GM13977 (cell line): ENCODE results near the gene SCRG1.

Experiments
- DNase-seq: peaks from one replicate; pipeline ENCODE4 v3.0.0; 2012; ENCODE audit warnings: low spot score
- CTCF ChIP-seq: IDR thresholded peaks from 2 replicates; pipeline ENCODE4 v1.5.1; 2012; ENCODE audit warnings: mild to moderate bottlenecking, control low read depth; ENCODE audit not compliant: insufficient read depth; ENCODE audit errors: extremely low read depth, missing control alignments
- in situ Hi-C: fragments of 300-500 bp; cut with MboI; formaldehyde crosslinking; loops from one replicate; pipeline ENCODE4 v1.12.0; 2022; ENCODE audit warnings: low sequenced_read_pairs, low pct_unique_long_range_greater_than_20kb, mixed read lengths, inconsistent platforms; ENCODE audit not compliant: unreplicated experiment

SCRG1 gene

GRCh38 chr4:173360587-173361221 is 38.2 kb downstream of the SCRG1 start:
- DNase-seq = no peak
- in situ Hi-C loops = no loop called here

DNA sequence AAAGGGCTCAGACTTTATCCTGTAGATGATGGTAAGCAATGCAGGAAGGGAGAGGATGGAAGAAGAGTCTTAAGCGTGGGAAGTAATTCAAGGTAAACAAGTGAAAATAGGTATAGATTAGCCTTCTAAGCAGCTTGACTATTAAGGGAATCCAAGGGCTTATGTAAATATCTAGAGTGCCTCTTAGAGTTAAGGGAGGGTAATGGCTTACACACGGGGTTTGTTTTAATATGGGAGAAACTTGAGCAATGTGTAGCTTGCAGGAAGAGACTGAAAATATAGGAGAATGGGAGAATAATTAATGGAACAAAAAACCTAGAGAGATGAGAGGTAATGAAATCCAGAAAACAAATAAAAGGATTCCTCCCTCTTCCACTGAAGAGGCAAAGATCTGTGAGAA is 41.0 kb downstream of the SCRG1 start:
- in situ Hi-C loops = no loop called here
- no peak for TF ChIP-seq CTCF

More at GRCh38 chr4:173360587-173361221, 38.2 kb downstream of the SCRG1 start:
- no peak for TF ChIP-seq CTCF

DNA sequence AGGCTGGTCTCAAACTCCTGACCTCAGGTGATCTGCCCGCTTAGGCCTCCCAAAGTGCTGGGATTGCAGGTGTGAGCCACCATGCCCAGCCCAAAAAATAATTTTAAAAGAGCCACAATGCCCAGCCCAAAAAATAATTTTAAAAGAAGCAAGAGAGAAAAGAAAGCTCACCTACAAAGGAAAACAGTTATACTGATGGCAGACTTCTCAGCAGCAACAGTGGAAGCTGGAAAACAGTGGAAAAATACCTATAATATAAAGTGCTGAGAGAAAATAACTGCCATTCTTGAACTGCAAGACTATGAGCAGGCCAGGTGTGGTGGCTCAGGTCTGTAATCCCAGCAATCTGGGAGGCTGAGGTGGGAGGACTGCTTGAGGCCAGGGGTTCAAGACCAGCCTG is 51.4 kb downstream of the SCRG1 start:
- no peak for DNase-seq
- in situ Hi-C loops = no loop called here

More for the DNA sequence above, 41.0 kb downstream of the SCRG1 start:
- DNase-seq = no peak

DNA sequence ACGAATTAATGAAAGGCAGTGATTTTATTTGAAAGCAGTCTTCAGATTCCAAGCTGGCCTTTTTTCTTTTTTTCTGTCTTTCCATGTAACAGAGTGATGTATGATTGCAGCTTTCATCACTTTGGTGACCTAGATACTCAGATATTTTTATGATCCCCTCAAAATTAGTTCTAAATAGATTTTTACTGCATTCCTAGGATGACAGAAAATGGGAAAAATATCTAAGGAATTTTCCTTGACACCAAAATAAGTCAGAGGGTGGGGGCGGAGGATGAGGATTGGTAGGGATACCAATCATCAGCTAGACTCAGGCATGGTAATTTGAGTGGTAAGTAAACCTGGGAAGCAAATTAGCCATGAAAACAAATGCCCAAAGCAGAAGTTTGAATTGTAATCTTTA is 52.8 kb downstream of the SCRG1 start:
- in situ Hi-C loops = no loop called here
- DNase-seq = no peak
- no peak for TF ChIP-seq CTCF

More for the DNA sequence above, 51.4 kb downstream of the SCRG1 start:
- TF ChIP-seq CTCF = no peak

GRCh38 chr4:173345648-173346047 is 53.3 kb downstream of the SCRG1 start:
- in situ Hi-C loops = no loop called here
- TF ChIP-seq CTCF = no peak

DNA sequence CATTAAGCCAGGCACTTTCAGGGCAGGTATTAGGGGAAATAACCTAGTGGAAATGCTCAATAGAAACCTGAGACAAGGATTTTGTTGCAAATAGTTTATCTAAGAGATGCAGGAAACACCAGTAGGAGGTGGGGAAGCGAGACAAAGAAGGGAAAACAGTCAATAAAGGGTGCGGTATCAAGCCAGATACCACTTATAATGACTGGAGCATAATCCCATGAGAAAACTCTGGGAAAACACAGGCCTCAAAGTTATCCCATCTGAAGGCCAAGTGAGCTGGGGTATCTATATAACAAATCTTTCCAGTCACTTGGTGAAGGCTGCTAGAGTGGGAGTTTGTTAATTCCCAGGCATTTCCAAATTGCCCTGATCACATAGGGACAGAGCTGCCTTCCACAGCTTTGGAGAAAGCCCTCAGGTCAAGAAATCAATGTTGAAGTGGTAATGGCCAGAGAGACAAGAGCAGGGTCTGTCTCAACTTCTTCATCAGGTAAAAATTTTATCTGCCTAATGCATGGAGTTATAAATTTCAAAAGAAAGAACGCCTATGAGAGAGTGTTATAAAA is 55.0 kb downstream of the SCRG1 start:
- in situ Hi-C loops = no loop called here
- TF ChIP-seq CTCF = no peak
- no peak for DNase-seq

More at GRCh38 chr4:173345648-173346047, 53.3 kb downstream of the SCRG1 start:
- DNase-seq = no peak
